Astrocyte of the spinal cord (primary cell): ENCODE data around the gene ZNF496.

Experiments
- DNase-seq: peaks from one replicate; pipeline ENCODE4 v3.0.0; 2011; ENCODE audit warnings: low read depth, low spot score
- H3K4me3 ChIP-seq: 2 replicates; pipeline ENCODE4 v1.5.1; 2011; ENCODE audit warnings: low read depth, mild to moderate bottlenecking, low read length, moderate library complexity
- CTCF ChIP-seq: IDR thresholded peaks from 2 replicates; pipeline ENCODE4 v1.5.1; 2012; ENCODE audit warnings: low read depth, mild to moderate bottlenecking, low read length, inconsistent platforms
- in situ Hi-C: cut with HindIII; loops from 2 replicates; pipeline ENCODE4 v1.10.0; 2017; ENCODE audit warnings: low sequenced_read_pairs

Gene ZNF496

DNA sequence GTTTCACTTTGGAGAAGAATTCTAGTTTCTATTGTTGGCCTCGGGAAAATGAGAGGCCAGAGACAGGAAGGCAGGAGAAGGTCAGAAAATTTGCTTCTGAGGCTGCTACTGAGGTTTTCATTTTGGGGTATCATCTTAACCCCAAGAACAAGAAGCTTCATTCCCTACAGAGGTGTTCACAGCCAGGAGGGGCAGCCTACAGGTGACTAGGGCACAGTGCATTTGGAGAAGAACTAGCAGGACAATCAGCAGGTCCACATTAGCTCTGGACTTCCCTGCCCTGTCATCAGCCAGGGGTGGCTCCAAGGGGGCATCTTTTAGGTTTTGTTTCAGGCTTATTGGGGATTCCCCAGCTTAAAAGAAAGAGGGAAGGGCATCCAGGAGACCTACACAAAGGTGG is 12.1 kb upstream of the ZNF496 start:
- in situ Hi-C loops: no loop called here
- no peak for TF ChIP-seq CTCF
- no peak overlapping the region for H3K4me3 ChIP-seq
- no peak for DNase-seq

- no peak overlapping the region for H3K4me3 ChIP-seq
- DNase-seq: no peak
- in situ Hi-C loops: no loop called here
- no peak for TF ChIP-seq CTCF
Measured at GRCh38 chr1:247338723-247339275, 7.1 kb upstream of the ZNF496 start.

- DNase-seq: no peak
- no peak overlapping the region for H3K4me3 ChIP-seq
- in situ Hi-C loops: no loop called here
- no peak for TF ChIP-seq CTCF
Measured at GRCh38 chr1:247337961-247338360, 6.3 kb upstream of the ZNF496 start.

DNA sequence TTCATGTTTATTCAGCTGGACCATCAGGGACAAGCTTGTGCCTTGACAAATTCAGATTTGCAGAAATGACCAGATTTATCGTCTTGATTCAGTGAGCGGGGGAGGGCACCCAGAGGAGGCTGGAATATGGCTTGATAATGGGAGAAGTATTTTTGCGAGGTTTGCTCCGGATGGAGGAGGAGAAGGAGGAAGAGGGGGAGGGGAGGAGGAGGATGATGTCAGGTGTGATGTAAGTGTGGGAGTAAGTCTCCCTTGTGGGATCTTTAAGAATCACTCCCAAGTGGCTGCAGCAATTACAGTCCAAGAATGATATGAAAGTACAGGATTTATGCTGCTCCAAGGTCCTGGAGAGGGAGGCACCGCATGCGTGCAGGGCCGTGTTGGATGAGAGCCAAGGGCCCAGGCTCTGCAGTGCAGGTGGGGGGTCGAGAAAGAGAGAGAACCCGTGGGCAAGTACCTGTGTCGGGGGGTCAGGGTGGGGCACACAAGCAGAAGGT is 5.6 kb upstream of the ZNF496 start:
- TF ChIP-seq CTCF: no peak
- in situ Hi-C loops: no loop called here
- no peak for DNase-seq
- H3K4me3 ChIP-seq: no peak overlapping the region

DNA sequence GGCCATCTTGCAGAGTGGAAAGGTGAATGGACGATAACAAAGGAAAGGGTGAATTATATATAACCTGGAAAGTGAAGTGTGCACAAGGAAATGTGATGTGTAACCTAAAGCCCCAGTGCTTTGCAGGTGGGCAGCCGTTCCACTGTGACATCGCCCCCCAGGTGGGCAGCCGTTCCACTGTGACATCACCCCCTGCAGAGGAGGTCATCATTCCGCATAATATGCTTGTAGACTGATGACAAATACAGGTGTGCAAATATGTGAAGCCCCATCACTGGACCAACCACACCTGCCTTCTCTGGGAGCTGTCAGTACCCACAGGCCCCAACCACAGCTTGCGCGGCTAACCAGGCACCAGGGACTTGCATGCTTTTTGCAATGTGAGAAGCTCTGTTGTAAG is 4.7 kb upstream of the ZNF496 start:
- DNase-seq: no peak
- no peak for TF ChIP-seq CTCF
- no peak overlapping the region for H3K4me3 ChIP-seq
- in situ Hi-C loops: no loop called here

GRCh38 chr1:247335882-247336281 is 4.2 kb upstream of the ZNF496 start:
- TF ChIP-seq CTCF: no peak
- in situ Hi-C loops: no loop called here

More at GRCh38 chr1:247335882-247336281, 4.2 kb upstream of the ZNF496 start:
- no peak for DNase-seq
- no peak overlapping the region for H3K4me3 ChIP-seq
